HG03565 (cell line): Measurements from ENCODE around the gene RAI1.

Experiments used
- ATAC-seq: cut with Tn5 transposase; IDR thresholded peaks from one replicate; pipeline ENCODE4 v1.9.1; 2021; ENCODE audit warnings: mild to moderate bottlenecking, moderate library complexity; ENCODE audit not compliant: unreplicated experiment

Gene RAI1

GRCh38 chr17:17762744-17763105, 81.5 kb downstream of the RAI1 start:
- no peak for ATAC-seq

GRCh38 chr17:17763136-17763535, 81.9 kb downstream of the RAI1 start:
- no peak for ATAC-seq

GRCh38 chr17:17763734-17764133, 82.5 kb downstream of the RAI1 start:
- ATAC-seq = no peak

GRCh38 chr17:17765359-17766076, 84.3 kb downstream of the RAI1 start:
- no peak for ATAC-seq

- no peak for ATAC-seq
These were observed 85.0 kb downstream of the RAI1 start for GRCh38 chr17:17766077-17766743.

GRCh38 chr17:17766744-17767120, 85.5 kb downstream of the RAI1 start:
- ATAC-seq = no peak

- no peak for ATAC-seq
These were observed 86.1 kb downstream of the RAI1 start for GRCh38 chr17:17767154-17767869.

- no peak for ATAC-seq
These were observed 86.7 kb downstream of the RAI1 start for GRCh38 chr17:17767887-17768418.

GRCh38 chr17:17768424-17769088, 87.3 kb downstream of the RAI1 start:
- no peak for ATAC-seq

- ATAC-seq = no peak
These were observed 88.8 kb downstream of the RAI1 start for GRCh38 chr17:17769869-17770631.

- ATAC-seq = no peak
These were observed 89.4 kb downstream of the RAI1 start for GRCh38 chr17:17770632-17771044.

GRCh38 chr17:17771498-17772201, 90.4 kb downstream of the RAI1 start:
- no peak for ATAC-seq

GRCh38 chr17:17772231-17772630, 91.0 kb downstream of the RAI1 start:
- ATAC-seq = no peak

GRCh38 chr17:17774009-17774881, 93.0 kb downstream of the RAI1 start:
- no peak for ATAC-seq

GRCh38 chr17:17776889-17777288, 95.6 kb downstream of the RAI1 start:
- ATAC-seq = no peak

GRCh38 chr17:17778308-17779014, 97.2 kb downstream of the RAI1 start:
- ATAC-seq = no peak

- no peak for ATAC-seq
These were observed 97.9 kb downstream of the RAI1 start for GRCh38 chr17:17779015-17779611.
